ENCODE results near the gene SH3BP2.

The SH3BP2 gene

GRCh38 chr4:2781911-2782310 is 11.0 kb upstream of the SH3BP2 start:
- no peak overlapping the region for H3K4me3 ChIP-seq (replicated peaks; ENCODE audit: low read depth, low read length)
- no peak for TF ChIP-seq CTCF (IDR thresholded peaks at IDR 0.05; ENCODE audit: low read length, missing control alignments)
- no peak for DNase-seq (ENCODE audit: low read depth)

GRCh38 chr4:2783790-2784189 is 9.1 kb upstream of the SH3BP2 start:
- TF ChIP-seq CTCF (IDR thresholded peaks at IDR 0.05; ENCODE audit: low read length, missing control alignments): no peak
- no peak overlapping the region for H3K4me3 ChIP-seq (replicated peaks; ENCODE audit: low read depth, low read length)
- no peak for DNase-seq (ENCODE audit: low read depth)

- no peak for DNase-seq (ENCODE audit: low read depth)
- H3K4me3 ChIP-seq (replicated peaks; ENCODE audit: low read depth, low read length): no peak overlapping the region
- no peak for TF ChIP-seq CTCF (IDR thresholded peaks at IDR 0.05; ENCODE audit: low read length, missing control alignments)
These were observed 7.3 kb upstream of the SH3BP2 start for GRCh38 chr4:2785613-2786012.

- no peak for DNase-seq (ENCODE audit: low read depth)
- TF ChIP-seq CTCF (IDR thresholded peaks at IDR 0.05; ENCODE audit: low read length, missing control alignments): no peak
- H3K4me3 ChIP-seq (replicated peaks; ENCODE audit: low read depth, low read length): no peak overlapping the region
These were observed 6.7 kb upstream of the SH3BP2 start for GRCh38 chr4:2786152-2786671.

- no peak for TF ChIP-seq CTCF (IDR thresholded peaks at IDR 0.05; ENCODE audit: low read length, missing control alignments)
- no peak for DNase-seq (ENCODE audit: low read depth)
- no peak overlapping the region for H3K4me3 ChIP-seq (replicated peaks; ENCODE audit: low read depth, low read length)
These were observed 6.1 kb upstream of the SH3BP2 start for GRCh38 chr4:2786794-2787229.

GRCh38 chr4:2787230-2788100 is 5.4 kb upstream of the SH3BP2 start:
- no peak overlapping the region for H3K4me3 ChIP-seq (replicated peaks; ENCODE audit: low read depth, low read length)
- no peak for DNase-seq (ENCODE audit: low read depth)
- TF ChIP-seq CTCF (IDR thresholded peaks at IDR 0.05; ENCODE audit: low read length, missing control alignments): no peak
